Astrocyte (in vitro differentiated cells and primary cell): ENCODE results near the gene IP6K3. TPM values are rescaled to one million over a fixed set of nuclear protein-coding genes. Genes with fewer than 3 reads are reported as not detected.

Experiments
- DNase-seq: peaks from one replicate; pipeline ENCODE4 v3.0.0-alpha.2; 2010; ENCODE audit warnings: low read depth
- FAIRE-seq: peaks from 2 replicates; lab custom pipeline; 2011; peaks lifted over from hg19 to GRCh38; lab: Jason Lieb, UNC
- H2AFZ ChIP-seq: 2 replicates; pipeline ENCODE4 v1.6.0; 2012; ENCODE audit warnings: low read depth, low read length, inconsistent platforms
- H3K27ac ChIP-seq: 2 replicates; pipeline ENCODE4 v1.5.1; 2011; ENCODE audit warnings: low read depth, low read length, inconsistent platforms
- H3K27me3 ChIP-seq: 2 replicates; pipeline ENCODE4 v1.6.0; 2011; ENCODE audit warnings: low read length, inconsistent platforms; ENCODE audit not compliant: insufficient read depth
- H3K36me3 ChIP-seq: 2 replicates; pipeline ENCODE4 v1.5.1; 2011; ENCODE audit warnings: low read length, inconsistent platforms; ENCODE audit not compliant: insufficient read depth
- H3K4me1 ChIP-seq: 2 replicates; pipeline ENCODE4 v1.5.1; 2011; ENCODE audit warnings: low read length, inconsistent platforms; ENCODE audit not compliant: insufficient read depth
- H3K4me2 ChIP-seq: 2 replicates; pipeline ENCODE4 v1.6.0; 2012; ENCODE audit warnings: low read length, inconsistent platforms
- H3K4me3 ChIP-seq: 2 replicates; pipeline ENCODE4 v1.5.1; 2011; ENCODE audit warnings: low read depth, mild to moderate bottlenecking, low read length, inconsistent platforms; ENCODE audit not compliant: insufficient read depth
- H3K79me2 ChIP-seq: 2 replicates; pipeline ENCODE4 v1.6.0; 2012; ENCODE audit warnings: mild to moderate bottlenecking, low read length, inconsistent platforms; ENCODE audit not compliant: insufficient read depth
- H3K9ac ChIP-seq: 2 replicates; pipeline ENCODE4 v1.6.0; 2012; ENCODE audit warnings: mild to moderate bottlenecking, low read length, inconsistent platforms
- H3K9me3 ChIP-seq: 2 replicates; pipeline ENCODE4 v1.5.1; 2012; ENCODE audit warnings: low read depth, mild to moderate bottlenecking, low read length, inconsistent platforms; ENCODE audit not compliant: insufficient read depth
- H4K20me1 ChIP-seq: 2 replicates; pipeline ENCODE4 v1.6.0; 2012; ENCODE audit warnings: low read length, inconsistent platforms; ENCODE audit not compliant: insufficient read depth
- H3K27ac Mint-ChIP-seq: one replicate; pipeline ENCODE4 v1.8.0; 2021; ENCODE audit warnings: mild to moderate bottlenecking, mixed read lengths; ENCODE audit not compliant: unreplicated experiment
- H3K27me3 Mint-ChIP-seq: one replicate; pipeline ENCODE4 v1.8.0; 2021; ENCODE audit warnings: low read depth, mixed read lengths; ENCODE audit not compliant: unreplicated experiment
- H3K36me3 Mint-ChIP-seq: one replicate; pipeline ENCODE4 v1.8.0; 2021; ENCODE audit warnings: low read depth, mixed read lengths; ENCODE audit not compliant: unreplicated experiment
- H3K4me1 Mint-ChIP-seq: one replicate; pipeline ENCODE4 v1.8.0; 2021; ENCODE audit warnings: low read depth, mixed read lengths; ENCODE audit not compliant: unreplicated experiment
- H3K4me3 Mint-ChIP-seq: one replicate; pipeline ENCODE4 v1.8.0; 2021; ENCODE audit warnings: mild to moderate bottlenecking, moderate library complexity, mixed read lengths; ENCODE audit not compliant: unreplicated experiment
- H3K9me3 Mint-ChIP-seq: one replicate; pipeline ENCODE4 v1.8.0; 2021; ENCODE audit warnings: mild to moderate bottlenecking, mixed read lengths; ENCODE audit not compliant: unreplicated experiment
- EZH2 ChIP-seq: IDR thresholded peaks from 2 replicates; pipeline ENCODE4 v1.6.1; 2012; ENCODE audit warnings: mild to moderate bottlenecking, low read length, inconsistent platforms; ENCODE audit not compliant: insufficient read depth
- total RNA-seq: library from RNA; stranded (reverse); gene quantifications from 2 replicates; pipeline ENCODE4 v1.2.1, GENCODE V29; 2021
- TF ChIP-seq, protein P1 (sequence below): IDR thresholded peaks from 2 replicates; pipeline ENCODE4 v1.5.1; 2011; ENCODE audit warnings: low read depth, mild to moderate bottlenecking, inconsistent platforms, low read length, moderate library complexity; ENCODE audit not compliant: insufficient read depth

IP6K3 gene
- total RNA-seq, 1 donor from 2014 or later: 4.6 TPM

GRCh38 chr6:33727126-33727525 lies 19.6 kb downstream of the IP6K3 start:
- no peak overlapping the region for H3K9ac ChIP-seq
- H3K27me3 ChIP-seq: peaks cover 41% of the 10 kb centered on the region
- no peak overlapping the region for H2AFZ ChIP-seq
- no peak overlapping the region for H3K4me3 ChIP-seq
- no peaks in the 10 kb centered on the region for H4K20me1 ChIP-seq
- peaks cover 4% of the 10 kb centered on the region for H3K36me3 Mint-ChIP-seq
- FAIRE-seq (no peak), DNase-seq (no peak)
- no peaks in the 10 kb centered on the region for H3K36me3 ChIP-seq
- H3K27ac Mint-ChIP-seq: no peak overlapping the region
- H3K27me3 Mint-ChIP-seq: peaks cover 46% of the 10 kb centered on the region
- H3K9me3 ChIP-seq: no peaks in the 10 kb centered on the region
- no peaks in the 10 kb centered on the region for H3K79me2 ChIP-seq
- H3K4me3 Mint-ChIP-seq: no peak overlapping the region
- H3K4me2 ChIP-seq: no peak overlapping the region
- H3K9me3 Mint-ChIP-seq: peaks cover 2% of the 10 kb centered on the region
- H3K4me1 ChIP-seq: no peaks in the 10 kb centered on the region
- no peak overlapping the region for H3K27ac ChIP-seq
- H3K4me1 Mint-ChIP-seq: peaks cover 7% of the 10 kb centered on the region
- TF ChIP-seq, protein P1, sequence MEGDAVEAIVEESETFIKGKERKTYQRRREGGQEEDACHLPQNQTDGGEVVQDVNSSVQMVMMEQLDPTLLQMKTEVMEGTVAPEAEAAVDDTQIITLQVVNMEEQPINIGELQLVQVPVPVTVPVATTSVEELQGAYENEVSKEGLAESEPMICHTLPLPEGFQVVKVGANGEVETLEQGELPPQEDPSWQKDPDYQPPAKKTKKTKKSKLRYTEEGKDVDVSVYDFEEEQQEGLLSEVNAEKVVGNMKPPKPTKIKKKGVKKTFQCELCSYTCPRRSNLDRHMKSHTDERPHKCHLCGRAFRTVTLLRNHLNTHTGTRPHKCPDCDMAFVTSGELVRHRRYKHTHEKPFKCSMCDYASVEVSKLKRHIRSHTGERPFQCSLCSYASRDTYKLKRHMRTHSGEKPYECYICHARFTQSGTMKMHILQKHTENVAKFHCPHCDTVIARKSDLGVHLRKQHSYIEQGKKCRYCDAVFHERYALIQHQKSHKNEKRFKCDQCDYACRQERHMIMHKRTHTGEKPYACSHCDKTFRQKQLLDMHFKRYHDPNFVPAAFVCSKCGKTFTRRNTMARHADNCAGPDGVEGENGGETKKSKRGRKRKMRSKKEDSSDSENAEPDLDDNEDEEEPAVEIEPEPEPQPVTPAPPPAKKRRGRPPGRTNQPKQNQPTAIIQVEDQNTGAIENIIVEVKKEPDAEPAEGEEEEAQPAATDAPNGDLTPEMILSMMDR: no peak
- TF ChIP-seq EZH2: no peak

GRCh38 chr6:33726696-33727095 lies 20.0 kb downstream of the IP6K3 start:
- no peak overlapping the region for H2AFZ ChIP-seq
- H3K36me3 ChIP-seq: no peaks in the 10 kb centered on the region
- DNase-seq (no peak), FAIRE-seq (no peak)
- H3K9me3 Mint-ChIP-seq: peaks cover 2% of the 10 kb centered on the region
- H3K4me3 Mint-ChIP-seq: no peak overlapping the region
- no peak for TF ChIP-seq EZH2
- TF ChIP-seq, protein P1: no peak
- no peak overlapping the region for H3K27ac Mint-ChIP-seq
- no peaks in the 10 kb centered on the region for H4K20me1 ChIP-seq
- no peaks in the 10 kb centered on the region for H3K79me2 ChIP-seq
- no peaks in the 10 kb centered on the region for H3K9me3 ChIP-seq
- no peak overlapping the region for H3K4me2 ChIP-seq
- peaks cover 46% of the 10 kb centered on the region for H3K27me3 Mint-ChIP-seq
- no peak overlapping the region for H3K9ac ChIP-seq
- H3K4me1 Mint-ChIP-seq: peaks cover 5% of the 10 kb centered on the region
- peaks cover 41% of the 10 kb centered on the region for H3K27me3 ChIP-seq
- no peak overlapping the region for H3K27ac ChIP-seq
- H3K4me1 ChIP-seq: no peaks in the 10 kb centered on the region
- no peak overlapping the region for H3K4me3 ChIP-seq
- peaks cover 4% of the 10 kb centered on the region for H3K36me3 Mint-ChIP-seq

DNA sequence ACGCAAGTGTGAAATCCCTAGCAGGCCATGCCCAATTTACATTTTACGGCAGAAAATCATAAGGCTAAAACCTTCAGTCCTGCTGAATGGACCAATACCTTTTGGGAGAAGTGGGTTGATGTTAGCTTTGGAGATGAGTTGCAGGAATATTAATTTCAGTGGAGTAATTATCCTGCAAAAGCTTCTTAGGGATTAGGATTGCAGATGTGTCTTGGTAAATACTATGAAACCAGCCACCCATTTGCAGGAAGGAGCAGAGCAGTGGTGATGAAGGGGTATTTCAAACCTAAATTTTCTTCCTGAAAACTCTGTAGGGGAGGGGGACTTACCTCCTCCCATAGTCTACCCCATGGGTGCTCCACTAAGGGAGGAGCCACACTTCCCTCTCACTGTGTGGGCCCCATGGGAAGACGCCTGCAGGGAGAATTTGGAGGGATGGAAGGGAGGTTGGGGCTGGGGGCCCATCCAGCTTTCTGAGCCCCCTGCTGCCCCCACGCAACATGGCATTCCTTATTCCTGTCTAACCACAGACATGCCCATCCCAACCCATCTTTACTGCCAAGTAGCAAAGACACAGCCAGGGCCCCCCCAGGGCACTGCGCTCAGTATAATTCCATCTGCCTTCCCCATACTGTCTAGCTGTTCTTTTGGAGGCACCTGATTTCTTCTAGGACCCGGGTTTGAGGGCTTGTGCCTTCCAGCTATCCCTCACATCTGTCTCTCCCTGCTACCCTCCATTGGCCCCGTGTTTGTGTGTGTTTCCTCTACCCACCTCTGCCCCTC lies 20.6 kb downstream of the IP6K3 start:
- Histone ChIP-seq H3K4me3 (no peak overlapping the region), H3K9me3 (no peaks in the 10 kb centered on the region), H4K20me1 (no peaks in the 10 kb centered on the region), H3K9ac (no peak overlapping the region), H3K4me2 (no peak overlapping the region), H3K36me3 (no peaks in the 10 kb centered on the region), H3K27me3 (peaks cover 45% of the 10 kb centered on the region), H3K4me1 (no peaks in the 10 kb centered on the region), H2AFZ (no peak overlapping the region), H3K27ac (no peak overlapping the region), H3K79me2 (no peaks in the 10 kb centered on the region)
- no peak overlapping the region for H3K27ac Mint-ChIP-seq
- TF ChIP-seq EZH2: no peak
- TF ChIP-seq, protein P1: no peak
- peaks cover 4% of the 10 kb centered on the region for H3K36me3 Mint-ChIP-seq
- FAIRE-seq: no peak
- no peaks in the 10 kb centered on the region for H3K4me1 Mint-ChIP-seq
- peaks cover 2% of the 10 kb centered on the region for H3K9me3 Mint-ChIP-seq
- H3K27me3 Mint-ChIP-seq: peaks cover 46% of the 10 kb centered on the region
- no peak for DNase-seq
- no peak overlapping the region for H3K4me3 Mint-ChIP-seq
